Measurements from ENCODE around the gene TECPR2. TPM values are rescaled to one million over a fixed set of nuclear protein-coding genes. Genes with fewer than 3 reads are reported as not detected.
A peak's percentile ranks its signal among the peaks of the same experiment; 100 is the strongest.

Gene TECPR2
- total and polyA plus RNA-seq, 2 of the 13 experiments (the other 11 are each of a cell fraction or from before 2014, with no cell fraction given), result 3.5 to 5.7 TPM

DNA sequence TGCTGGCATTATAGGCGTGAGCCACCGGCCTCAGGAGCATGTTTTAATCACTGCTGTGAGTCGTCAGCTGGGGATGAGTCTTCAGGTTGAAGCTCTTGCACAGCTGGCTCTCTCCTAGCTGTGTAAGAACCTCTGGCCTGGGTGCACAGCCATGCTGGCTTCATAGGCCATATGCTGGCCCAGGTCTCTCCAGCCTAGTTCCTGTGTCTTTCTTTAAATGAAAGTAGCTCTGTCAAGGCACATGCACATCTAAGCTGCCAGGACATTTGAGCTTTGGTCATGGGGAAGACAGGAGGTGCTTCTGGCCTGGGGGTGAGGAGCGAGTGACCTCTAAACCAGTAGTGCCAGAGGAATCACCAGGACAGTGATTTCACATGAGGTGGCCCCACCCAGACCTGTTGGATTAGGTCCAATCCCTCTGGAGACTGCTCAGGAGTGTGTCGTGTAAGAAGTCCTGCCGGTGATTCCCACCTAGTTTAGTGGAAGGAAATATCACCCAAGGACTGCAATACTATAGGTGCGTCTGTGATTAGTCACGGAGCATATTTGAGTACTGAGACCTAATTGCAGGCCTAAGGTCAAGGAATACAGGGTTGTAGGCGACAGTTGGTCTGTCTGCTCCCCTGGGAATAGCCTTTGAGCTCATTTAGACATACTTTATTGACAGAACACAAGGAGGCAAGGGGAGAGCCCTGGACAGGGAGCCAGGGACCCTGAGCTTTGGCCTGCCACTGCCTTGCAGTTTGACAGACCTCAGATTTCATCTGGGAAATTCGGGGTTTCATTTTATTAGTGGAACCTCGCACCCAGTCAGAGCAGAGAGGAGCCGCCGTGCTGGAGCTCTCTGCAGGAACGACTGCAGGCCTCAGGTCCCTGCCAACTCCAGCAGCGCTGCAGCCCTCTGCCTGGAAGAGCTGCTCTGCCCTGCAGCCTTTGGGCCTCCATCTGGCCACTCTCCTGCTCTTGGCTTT, 79.8 kb downstream of the TECPR2 start (continued):
- TF ChIP-seq, protein P1, sequence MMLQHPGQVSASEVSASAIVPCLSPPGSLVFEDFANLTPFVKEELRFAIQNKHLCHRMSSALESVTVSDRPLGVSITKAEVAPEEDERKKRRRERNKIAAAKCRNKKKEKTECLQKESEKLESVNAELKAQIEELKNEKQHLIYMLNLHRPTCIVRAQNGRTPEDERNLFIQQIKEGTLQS (CRISPR knock-in tag; IDR thresholded peaks at IDR 0.05), result no peak
- no peak for TF ChIP-seq YEATS4 (CRISPR knock-in tag; IDR thresholded peaks at IDR 0.05; ENCODE audit: borderline replicate concordance)
- TF ChIP-seq ZNF724P (CRISPR knock-in tag; IDR thresholded peaks at IDR 0.05; ENCODE audit: borderline replicate concordance), result no peak
- TF ChIP-seq, protein P2, sequence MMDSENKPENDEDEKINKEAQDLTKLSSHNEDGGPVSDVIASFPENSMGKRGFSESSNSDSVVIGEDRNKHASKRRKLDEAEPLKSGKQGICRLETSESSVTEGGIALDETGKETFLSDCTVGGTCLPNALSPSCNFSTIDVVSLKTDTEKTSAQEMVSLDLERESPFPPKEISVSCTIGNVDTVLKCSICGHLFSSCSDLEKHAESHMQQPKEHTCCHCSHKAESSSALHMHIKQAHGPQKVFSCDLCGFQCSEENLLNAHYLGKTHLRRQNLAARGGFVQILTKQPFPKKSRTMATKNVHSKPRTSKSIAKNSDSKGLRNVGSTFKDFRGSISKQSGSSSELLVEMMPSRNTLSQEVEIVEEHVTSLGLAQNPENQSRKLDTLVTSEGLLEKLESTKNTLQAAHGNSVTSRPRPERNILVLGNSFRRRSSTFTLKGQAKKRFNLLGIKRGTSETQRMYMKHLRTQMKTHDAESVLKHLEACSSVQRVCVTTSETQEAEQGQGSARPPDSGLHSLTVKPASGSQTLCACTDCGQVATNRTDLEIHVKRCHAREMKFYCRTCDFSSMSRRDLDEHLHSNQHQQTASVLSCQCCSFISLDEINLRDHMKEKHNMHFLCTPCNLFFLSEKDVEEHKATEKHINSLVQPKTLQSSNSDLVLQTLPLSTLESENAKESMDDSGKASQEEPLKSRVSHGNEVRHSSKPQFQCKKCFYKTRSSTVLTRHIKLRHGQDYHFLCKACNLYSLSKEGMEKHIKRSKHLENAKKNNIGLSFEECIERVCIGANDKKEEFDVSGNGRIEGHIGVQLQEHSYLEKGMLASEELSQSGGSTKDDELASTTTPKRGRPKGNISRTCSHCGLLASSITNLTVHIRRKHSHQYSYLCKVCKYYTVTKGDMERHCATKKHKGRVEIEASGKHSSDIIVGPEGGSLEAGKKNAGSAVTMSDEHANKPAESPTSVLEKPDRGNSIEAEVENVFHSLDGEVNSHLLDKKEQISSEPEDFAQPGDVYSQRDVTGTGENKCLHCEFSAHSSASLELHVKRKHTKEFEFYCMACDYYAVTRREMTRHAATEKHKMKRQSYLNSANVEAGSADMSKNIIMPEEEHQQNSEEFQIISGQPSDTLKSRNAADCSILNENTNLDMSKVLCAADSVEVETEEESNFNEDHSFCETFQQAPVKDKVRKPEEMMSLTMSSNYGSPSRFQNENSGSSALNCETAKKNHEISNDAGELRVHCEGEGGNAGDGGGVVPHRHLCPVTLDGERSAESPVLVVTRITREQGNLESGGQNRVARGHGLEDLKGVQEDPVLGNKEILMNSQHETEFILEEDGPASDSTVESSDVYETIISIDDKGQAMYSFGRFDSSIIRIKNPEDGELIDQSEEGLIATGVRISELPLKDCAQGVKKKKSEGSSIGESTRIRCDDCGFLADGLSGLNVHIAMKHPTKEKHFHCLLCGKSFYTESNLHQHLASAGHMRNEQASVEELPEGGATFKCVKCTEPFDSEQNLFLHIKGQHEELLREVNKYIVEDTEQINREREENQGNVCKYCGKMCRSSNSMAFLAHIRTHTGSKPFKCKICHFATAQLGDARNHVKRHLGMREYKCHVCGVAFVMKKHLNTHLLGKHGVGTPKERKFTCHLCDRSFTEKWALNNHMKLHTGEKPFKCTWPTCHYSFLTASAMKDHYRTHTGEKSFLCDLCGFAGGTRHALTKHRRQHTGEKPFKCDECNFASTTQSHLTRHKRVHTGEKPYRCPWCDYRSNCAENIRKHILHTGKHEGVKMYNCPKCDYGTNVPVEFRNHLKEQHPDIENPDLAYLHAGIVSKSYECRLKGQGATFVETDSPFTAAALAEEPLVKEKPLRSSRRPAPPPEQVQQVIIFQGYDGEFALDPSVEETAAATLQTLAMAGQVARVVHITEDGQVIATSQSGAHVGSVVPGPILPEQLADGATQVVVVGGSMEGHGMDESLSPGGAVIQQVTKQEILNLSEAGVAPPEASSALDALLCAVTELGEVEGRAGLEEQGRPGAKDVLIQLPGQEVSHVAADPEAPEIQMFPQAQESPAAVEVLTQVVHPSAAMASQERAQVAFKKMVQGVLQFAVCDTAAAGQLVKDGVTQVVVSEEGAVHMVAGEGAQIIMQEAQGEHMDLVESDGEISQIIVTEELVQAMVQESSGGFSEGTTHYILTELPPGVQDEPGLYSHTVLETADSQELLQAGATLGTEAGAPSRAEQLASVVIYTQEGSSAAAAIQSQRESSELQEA (CRISPR knock-in tag; IDR thresholded peaks at IDR 0.05; ENCODE audit: not compliant biosample characterization), result peak; percentile 10
- TF ChIP-seq HHEX (CRISPR knock-in tag; IDR thresholded peaks at IDR 0.05), result no peak
- TF ChIP-seq, protein P3, sequence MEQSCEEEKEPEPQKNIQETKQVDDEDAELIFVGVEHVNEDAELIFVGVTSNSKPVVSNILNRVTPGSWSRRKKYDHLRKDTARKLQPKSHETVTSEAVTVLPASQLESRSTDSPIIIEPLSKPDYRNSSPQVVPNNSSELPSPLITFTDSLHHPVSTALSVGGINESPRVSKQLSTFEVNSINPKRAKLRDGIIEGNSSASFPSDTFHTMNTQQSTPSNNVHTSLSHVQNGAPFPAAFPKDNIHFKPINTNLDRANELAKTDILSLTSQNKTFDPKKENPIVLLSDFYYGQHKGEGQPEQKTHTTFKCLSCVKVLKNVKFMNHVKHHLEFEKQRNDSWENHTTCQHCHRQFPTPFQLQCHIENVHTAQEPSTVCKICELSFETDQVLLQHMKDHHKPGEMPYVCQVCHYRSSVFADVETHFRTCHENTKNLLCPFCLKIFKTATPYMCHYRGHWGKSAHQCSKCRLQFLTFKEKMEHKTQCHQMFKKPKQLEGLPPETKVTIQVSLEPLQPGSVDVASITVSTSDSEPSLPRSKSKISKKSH (CRISPR knock-in tag; IDR thresholded peaks at IDR 0.05; ENCODE audit: borderline replicate concordance), result no peak
- TF ChIP-seq HINFP (CRISPR knock-in tag; IDR thresholded peaks at IDR 0.05; ENCODE audit: low read depth), result 0 out of 2 replicates have a peak, but pooled peaks have one; percentile 58
- no peak for TF ChIP-seq ZFP37 (CRISPR knock-in tag; IDR thresholded peaks at IDR 0.05; ENCODE audit: borderline replicate concordance)
- TF ChIP-seq REL (CRISPR knock-in tag; conservative IDR thresholded peaks at IDR 0.05), result no peak
- no peak for TF ChIP-seq FLYWCH1 (CRISPR knock-in tag; IDR thresholded peaks at IDR 0.05)
- peak; percentile 25; the same call in 1 of the 2 replicates for TF ChIP-seq SOX5 (CRISPR knock-in tag; IDR thresholded peaks at IDR 0.05; ENCODE audit: borderline replicate concordance)
- TF ChIP-seq MED13 (CRISPR knock-in tag; IDR thresholded peaks at IDR 0.05), result no peak
- TF ChIP-seq ARNT2 (CRISPR knock-in tag; IDR thresholded peaks at IDR 0.05; ENCODE audit: low read depth), result no peak
- TF ChIP-seq SMAD3 (CRISPR knock-in tag; IDR thresholded peaks at IDR 0.05), result peak; percentile 61
- TF ChIP-seq ZBTB21 (CRISPR knock-in tag; IDR thresholded peaks at IDR 0.05), result no peak
- TF ChIP-seq ZNF660 (CRISPR knock-in tag; IDR thresholded peaks at IDR 0.05; ENCODE audit: borderline replicate concordance, low read depth), result no peak
- TF ChIP-seq ATF1 (CRISPR knock-in tag; IDR thresholded peaks at IDR 0.05), result no peak
